SK-N-SH treated with all-trans-retinoic acid at 6 μM for 48 hours (cell line): ENCODE data around the gene SPINK5.

ENCODE experiments used
- ATAC-seq: fragments of 200-7000 bp; cut with Tn5 transposase; 3 replicates; pipeline ENCODE4 v1.9.1; 2020; ENCODE audit warnings: mild to moderate bottlenecking, moderate library complexity
- CREB5 ChIP-seq: fragments of 250-450 bp; sonication (Bioruptor Pico); IDR thresholded peaks from 2 replicates; pipeline ENCODE4 v1.5.1; 2020; ENCODE audit warnings: low read depth, mild to moderate bottlenecking, moderate library complexity
- ESRRG ChIP-seq: fragments of 250-450 bp; sonication (Bioruptor Pico); IDR thresholded peaks from 2 replicates; pipeline ENCODE4 v1.6.1; 2021; ENCODE audit warnings: mild to moderate bottlenecking
- ISL1 ChIP-seq: fragments of 250-450 bp; sonication (Bioruptor Pico); IDR thresholded peaks from 2 replicates; pipeline ENCODE4 v2.1.2; 2022; ENCODE audit warnings: mild to moderate bottlenecking, moderate library complexity
- OSR1 ChIP-seq: fragments of 250-450 bp; sonication (Bioruptor Pico); IDR thresholded peaks from 2 replicates; pipeline ENCODE4 v1.8.0; 2022; ENCODE audit warnings: moderate library complexity, mild to moderate bottlenecking, inconsistent platforms
- PATZ1 ChIP-seq: fragments of 250-450 bp; sonication (Bioruptor Pico); IDR thresholded peaks from 2 replicates; pipeline ENCODE4 v1.8.0; 2020; ENCODE audit warnings: mild to moderate bottlenecking, moderate library complexity, borderline replicate concordance
- POU6F1 ChIP-seq: fragments of 250-450 bp; sonication (Bioruptor Pico); IDR thresholded peaks from 2 replicates; pipeline ENCODE4 v1.8.0; 2021; ENCODE audit warnings: low read depth, mild to moderate bottlenecking, moderate library complexity, borderline replicate concordance
- RARB ChIP-seq: fragments of 250-450 bp; sonication (Bioruptor Pico); IDR thresholded peaks from 2 replicates; pipeline ENCODE4 v1.8.0; 2021; ENCODE audit warnings: mild to moderate bottlenecking, moderate library complexity
- TCF4 ChIP-seq: fragments of 250-450 bp; sonication (Bioruptor Pico); IDR thresholded peaks from 2 replicates; pipeline ENCODE4 v1.8.0; 2021; ENCODE audit warnings: mild to moderate bottlenecking, moderate library complexity, borderline replicate concordance
- TOX ChIP-seq: fragments of 250-450 bp; sonication (Bioruptor Pico); IDR thresholded peaks from 2 replicates; pipeline ENCODE4 v1.8.0; 2021; ENCODE audit warnings: mild to moderate bottlenecking, moderate library complexity, borderline replicate concordance
- TSHZ2 ChIP-seq: fragments of 250-450 bp; sonication (Bioruptor Pico); IDR thresholded peaks from 2 replicates; pipeline ENCODE4 v1.5.0; 2020; ENCODE audit warnings: mild to moderate bottlenecking, moderate library complexity
- ZC3H10 ChIP-seq: fragments of 250-450 bp; sonication (Bioruptor Pico); IDR thresholded peaks from 2 replicates; pipeline ENCODE4 v1.5.1; 2021; ENCODE audit warnings: mild to moderate bottlenecking, moderate library complexity
- ZNF70 ChIP-seq: fragments of 450-650 bp; formaldehyde crosslinking; IDR thresholded peaks from 2 replicates; pipeline ENCODE4 v1.5.0; 2020; ENCODE audit warnings: mild to moderate bottlenecking, moderate library complexity
- ZNF8 ChIP-seq: fragments of 450-650 bp; formaldehyde crosslinking; IDR thresholded peaks from 2 replicates; pipeline ENCODE4 v1.5.0; 2020; ENCODE audit warnings: mild to moderate bottlenecking, moderate library complexity

SPINK5 gene

GRCh38 chr5:148179234-148179824 is 115.5 kb downstream of the SPINK5 start:
- ATAC-seq, result peak; percentile 76
- TF ChIP-seq ZNF8 (CRISPR knock-in tag), result no peak
- no peak for TF ChIP-seq ZC3H10 (CRISPR knock-in tag)
- no peak for TF ChIP-seq OSR1 (CRISPR knock-in tag)
- no peak for TF ChIP-seq ESRRG (CRISPR knock-in tag)
- no peak for TF ChIP-seq ZNF70 (CRISPR knock-in tag)
- no peak for TF ChIP-seq CREB5 (CRISPR knock-in tag)
- TF ChIP-seq PATZ1 (CRISPR knock-in tag), result no peak
- no peak for TF ChIP-seq TSHZ2 (CRISPR knock-in tag)
- no peak for TF ChIP-seq RARB (CRISPR knock-in tag)
- TF ChIP-seq TCF4 (CRISPR knock-in tag), result no peak
- no peak for TF ChIP-seq ISL1 (CRISPR knock-in tag)
- no peak for TF ChIP-seq POU6F1 (CRISPR knock-in tag)
- TF ChIP-seq TOX (CRISPR knock-in tag), result no peak

- no peak for ATAC-seq
- TF ChIP-seq TCF4 (CRISPR knock-in tag) (no peak), ESRRG (CRISPR knock-in tag) (no peak)
Observed at GRCh38 chr5:148186248-148187003, 122.6 kb downstream of the SPINK5 start.
